Coronary artery (tissue), 2 donors: ENCODE results near the gene KAT8.
"Not testable (repeated sequence)": the region's sequence is repeated elsewhere in the genome, so short reads cannot be mapped to it uniquely, and the experiment has no call there.

ENCODE experiments used
- DNase-seq: peaks from one replicate; pipeline ENCODE4 v3.0.0-alpha.2; 2017; ENCODE audit warnings: low spot score
- H3K27ac ChIP-seq, 2 donors: fragments of 200-600 bp; sonication (generic); one replicate each; pipeline ENCODE4 v1.5.1; 2016 to 2019
- H3K4me3 ChIP-seq: fragments of 200-600 bp; sonication (generic); 2 replicates; pipeline ENCODE4 v1.5.1; 2016; ENCODE audit warnings: mild to moderate bottlenecking, moderate library complexity
- CTCF ChIP-seq: fragments of 200-600 bp; sonication (generic); IDR thresholded peaks from one replicate; pipeline ENCODE4 v1.5.1; 2019; ENCODE audit warnings: antibody characterized with exemption

KAT8 gene

GRCh38 chr16:31132303-31132979 lies 15.0 kb downstream of the KAT8 start:
- Histone ChIP-seq H3K4me3 (no peak overlapping the region), H3K27ac (no peak overlapping the region)
- no peak for DNase-seq
- TF ChIP-seq CTCF: no peak

GRCh38 chr16:31133046-31133501 lies 15.6 kb downstream of the KAT8 start:
- no peak overlapping the region for H3K4me3 ChIP-seq
- no peak overlapping the region for H3K27ac ChIP-seq
- no peak for TF ChIP-seq CTCF
- DNase-seq: no peak

GRCh38 chr16:31134091-31134571 lies 16.7 kb downstream of the KAT8 start:
- no peak for DNase-seq
- no peak overlapping the region for H3K4me3 ChIP-seq
- no peak for TF ChIP-seq CTCF

GRCh38 chr16:31134625-31135534 lies 17.4 kb downstream of the KAT8 start:
- no peak for DNase-seq
- H3K4me3 ChIP-seq: no peak overlapping the region
- H3K27ac ChIP-seq: no peak overlapping the region
- no peak for TF ChIP-seq CTCF

More at GRCh38 chr16:31134091-31134571, 16.7 kb downstream of the KAT8 start:
- H3K27ac ChIP-seq: no peak overlapping the region

GRCh38 chr16:31135535-31136286 lies 18.2 kb downstream of the KAT8 start, which contains the start of gene PRSS8:
PRSS8 (minus strand) TSS chr16:31135727; CDS start chr16:31135498, 229 bp downstream.
- H3K4me3 ChIP-seq: no peak within 1 kb of the TSS
- TF ChIP-seq CTCF: no peak
- H3K27ac ChIP-seq: no peak within 1 kb of the TSS
- DNase-seq: peak; percentile 68

GRCh38 chr16:31136287-31136662 lies 18.8 kb downstream of the KAT8 start:
- H3K4me3 ChIP-seq: no peak overlapping the region
- no peak for DNase-seq
- H3K27ac ChIP-seq: no peak overlapping the region
- no peak for TF ChIP-seq CTCF

GRCh38 chr16:31136822-31137499 lies 19.5 kb downstream of the KAT8 start:
- not testable (repeated sequence) for H3K27ac ChIP-seq, DNase-seq, H3K4me3 ChIP-seq
